Ramos (cell line): ENCODE measurements around the gene SCG5.

ENCODE experiments used
- in situ Hi-C: fragments of 300-500 bp; cut with MboI; formaldehyde crosslinking; loops from one replicate; pipeline ENCODE4 v1.14.3; 2022; ENCODE audit warnings: low sequenced_read_pairs; ENCODE audit not compliant: unreplicated experiment

Gene SCG5

GRCh38 chr15:32657941-32658340, 16.4 kb downstream of the SCG5 start:
- in situ Hi-C loops: no loop called here

- in situ Hi-C loops: loop anchor here (10.0 kb wide), 1 partner anchor 335 kb away; no protein-coding TSS in a partner anchor
These were observed 18.0 kb downstream of the SCG5 start for GRCh38 chr15:32659340-32660155.

GRCh38 chr15:32663671-32664070, 22.2 kb downstream of the SCG5 start:
- in situ Hi-C loops: loop anchor here (10.0 kb wide), 1 partner anchor 331 kb away; no protein-coding TSS in a partner anchor

- in situ Hi-C loops: loop anchor here (10.0 kb wide), 1 partner anchor 330 kb away; no protein-coding TSS in a partner anchor
These were observed 23.3 kb downstream of the SCG5 start for GRCh38 chr15:32664796-32665195.

- in situ Hi-C loops: loop anchor here (10.0 kb wide), 1 partner anchor 327 kb away; no protein-coding TSS in a partner anchor
These were observed 25.8 kb downstream of the SCG5 start for GRCh38 chr15:32667321-32667720.

GRCh38 chr15:32668942-32669341, 27.4 kb downstream of the SCG5 start:
- in situ Hi-C loops: loop anchor here (10.0 kb wide), 1 partner anchor 326 kb away; no protein-coding TSS in a partner anchor

GRCh38 chr15:32669896-32670611, 28.5 kb downstream of the SCG5 start:
- in situ Hi-C loops: loop anchor here (10.0 kb wide), 1 partner anchor 325 kb away; no protein-coding TSS in a partner anchor

GRCh38 chr15:32670623-32671022, 29.1 kb downstream of the SCG5 start:
- in situ Hi-C loops: no loop called here

GRCh38 chr15:32671339-32672325, 30.1 kb downstream of the SCG5 start:
- in situ Hi-C loops: no loop called here

GRCh38 chr15:32674681-32675080, 33.2 kb downstream of the SCG5 start:
- in situ Hi-C loops: no loop called here

- in situ Hi-C loops: no loop called here
These were observed 34.0 kb downstream of the SCG5 start for GRCh38 chr15:32675466-32675865.

- in situ Hi-C loops: no loop called here
These were observed 34.7 kb downstream of the SCG5 start for GRCh38 chr15:32676169-32676568.

- in situ Hi-C loops: no loop called here
These were observed 35.8 kb downstream of the SCG5 start for GRCh38 chr15:32677238-32677750.

GRCh38 chr15:32679298-32679690, 37.8 kb downstream of the SCG5 start:
- in situ Hi-C loops: no loop called here

- in situ Hi-C loops: no loop called here
These were observed 41.1 kb downstream of the SCG5 start for GRCh38 chr15:32682569-32682968.

- in situ Hi-C loops: no loop called here
These were observed 41.6 kb downstream of the SCG5 start for GRCh38 chr15:32682977-32683630.

- in situ Hi-C loops: no loop called here
These were observed 42.5 kb downstream of the SCG5 start for GRCh38 chr15:32683906-32684584.

- in situ Hi-C loops: no loop called here
These were observed 44.1 kb downstream of the SCG5 start for GRCh38 chr15:32685576-32685975.

GRCh38 chr15:32687556-32687955, 46.0 kb downstream of the SCG5 start:
- in situ Hi-C loops: no loop called here
